Breast epithelium (tissue), 3 donors: ENCODE results near the gene LRP2.

Experiments
- CTCF ChIP-seq, 3 donors: fragments of 450-650 bp; IDR thresholded peaks; one replicate each; pipeline ENCODE4 v1.5.1; 2016 to 2017; ENCODE audit warnings: antibody characterized with exemption in 3 of 3, mild to moderate bottlenecking in 3 of 3, moderate library complexity in 3 of 3
- POLR2A ChIP-seq: fragments of 450-650 bp; IDR thresholded peaks from one replicate; pipeline ENCODE4 v1.6.1; 2016; ENCODE audit warnings: antibody characterized with exemption, mild to moderate bottlenecking, moderate library complexity
- POLR2AphosphoS5 ChIP-seq, 3 donors: sonication (generic); formaldehyde crosslinking; IDR thresholded peaks; one replicate each; pipeline ENCODE4 v1.6.1; 2017; ENCODE audit warnings: antibody characterized with exemption in 3 of 3

GRCh38 chr2:169384816-169385215 is 22.5 kb upstream of the LRP2 start:
- TF ChIP-seq CTCF (IDR thresholded peaks at IDR 0.05): no peak
- no peak for TF ChIP-seq POLR2A
- no peak for TF ChIP-seq POLR2AphosphoS5 (IDR thresholded peaks at IDR 0.05)
